GM18868 (cell line): ENCODE measurements around the gene TAP1.
"Not testable (repeated sequence)": the region's sequence is repeated elsewhere in the genome, so short reads cannot be mapped to it uniquely, and the experiment has no call there.

Source experiments
- ATAC-seq: cut with Tn5 transposase; IDR thresholded peaks from one replicate; pipeline ENCODE4 v1.9.1; 2021; ENCODE audit warnings: mild to moderate bottlenecking, moderate library complexity; ENCODE audit not compliant: unreplicated experiment

The TAP1 gene

GRCh38 chr6:32805404-32805803, 48.1 kb downstream of the TAP1 start:
- not testable (repeated sequence) for ATAC-seq

GRCh38 chr6:32803416-32803815, 50.1 kb downstream of the TAP1 start:
- ATAC-seq: no peak

- ATAC-seq: no peak
Measured at GRCh38 chr6:32799740-32800139, 53.8 kb downstream of the TAP1 start.

GRCh38 chr6:32799168-32799567, 54.3 kb downstream of the TAP1 start:
- ATAC-seq: no peak

- no peak for ATAC-seq
Measured at GRCh38 chr6:32796848-32797776, 56.4 kb downstream of the TAP1 start.
